HepG2 (cell line): ENCODE results near the gene GFRA1. TPM values are rescaled to one million over a fixed set of nuclear protein-coding genes. Genes with fewer than 3 reads are reported as not detected.

Source experiments
- ARNTL ChIP-seq: sonication (generic); formaldehyde crosslinking; IDR thresholded peaks from 2 replicates; pipeline ENCODE4 v1.4.0; 2020; ENCODE audit warnings: mild to moderate bottlenecking, missing genetic modification reagents
- CBX1 ChIP-seq: IDR thresholded peaks from one replicate; pipeline ENCODE4 v1.6.1; 2016; ENCODE audit warnings: antibody characterized with exemption, low read depth
- DMAP1 ChIP-seq: IDR thresholded peaks from 2 replicates; pipeline ENCODE4 v1.6.1; 2016
- EZH2 ChIP-seq: conservative IDR thresholded peaks from 2 replicates; pipeline ENCODE4 v1.6.1; 2012; ENCODE audit warnings: mild to moderate bottlenecking, low read depth, low read length, moderate library complexity
- FLYWCH1 ChIP-seq: sonication (generic); formaldehyde crosslinking; IDR thresholded peaks from 2 replicates; pipeline ENCODE4 v1.8.1; 2023; ENCODE audit warnings: mild to moderate bottlenecking, missing genetic modification reagents
- HNRNPLL ChIP-seq: fragments of 200-400 bp; formaldehyde crosslinking; IDR thresholded peaks from 2 replicates; pipeline ENCODE4 v1.6.1; 2017; ENCODE audit warnings: mild to moderate bottlenecking, low read depth, low read length; ENCODE audit not compliant: poor library complexity, severe bottlenecking
- KDM5A ChIP-seq: fragments of 200-600 bp; sonication (generic); IDR thresholded peaks from 2 replicates; pipeline ENCODE4 v1.7.0; 2018; ENCODE audit warnings: antibody characterized with exemption, mild to moderate bottlenecking, low read length, borderline replicate concordance
- NRL ChIP-seq: sonication (generic); formaldehyde crosslinking; IDR thresholded peaks from 2 replicates; pipeline ENCODE4 v1.5.0; 2020; ENCODE audit warnings: missing genetic modification reagents, mild to moderate bottlenecking, moderate library complexity, borderline replicate concordance
- RFX3 ChIP-seq: IDR thresholded peaks from 2 replicates; pipeline ENCODE4 v1.6.1; 2016; ENCODE audit warnings: missing biosample characterization, missing genetic modification reagents
- SIN3A ChIP-seq: IDR thresholded peaks from 2 replicates; pipeline ENCODE4 v1.6.1; 2011; ENCODE audit warnings: low read depth, mild to moderate bottlenecking, control low read depth, low read length, borderline replicate concordance
- SMAD1 ChIP-seq: sonication (generic); formaldehyde crosslinking; IDR thresholded peaks from 2 replicates; pipeline ENCODE4 v1.4.0; 2020; ENCODE audit warnings: missing genetic modification reagents, low read depth, mild to moderate bottlenecking, borderline replicate concordance
- SNAI1 ChIP-seq: sonication (generic); formaldehyde crosslinking; IDR thresholded peaks from 2 replicates; pipeline ENCODE4 v1.5.0; 2020; ENCODE audit warnings: mild to moderate bottlenecking, missing genetic modification reagents, borderline replicate concordance
- THAP7 ChIP-seq: sonication (generic); formaldehyde crosslinking; IDR thresholded peaks from 2 replicates; pipeline ENCODE4 v1.8.1; 2023; ENCODE audit warnings: mild to moderate bottlenecking, missing genetic modification reagents
- TRIM24 ChIP-seq: sonication (generic); formaldehyde crosslinking; IDR thresholded peaks from 2 replicates; pipeline ENCODE4 v1.8.0; 2022; ENCODE audit warnings: mild to moderate bottlenecking, missing genetic modification reagents
- ZEB1 ChIP-seq: IDR thresholded peaks from 2 replicates; pipeline ENCODE4 v1.6.1; 2012; ENCODE audit warnings: mild to moderate bottlenecking, low read depth, inconsistent platforms; ENCODE audit not compliant: insufficient replicate concordance
- ZFP62 ChIP-seq: sonication (generic); formaldehyde crosslinking; IDR thresholded peaks from 2 replicates; pipeline ENCODE4 v1.4.0; 2020; ENCODE audit warnings: missing genetic modification reagents
- ZKSCAN8 ChIP-seq: IDR thresholded peaks from 2 replicates; pipeline ENCODE4 v1.6.1; 2016; ENCODE audit warnings: borderline replicate concordance, missing genetic modification reagents, missing compliant biosample characterization
- ZNF496 ChIP-seq: sonication (generic); formaldehyde crosslinking; IDR thresholded peaks from 2 replicates; pipeline ENCODE4 v1.8.1; 2023; ENCODE audit warnings: mild to moderate bottlenecking, moderate library complexity, missing genetic modification reagents; ENCODE audit not compliant: insufficient replicate concordance
- ZNF556 ChIP-seq: sonication (generic); formaldehyde crosslinking; IDR thresholded peaks from 2 replicates; pipeline ENCODE4 v1.4.0; 2020; ENCODE audit warnings: mild to moderate bottlenecking, missing genetic modification reagents, borderline replicate concordance
- ZNF7 ChIP-seq: IDR thresholded peaks from 2 replicates; pipeline ENCODE4 v1.6.1; 2016; ENCODE audit warnings: missing biosample characterization, missing genetic modification reagents
- ZNF782 ChIP-seq: sonication (generic); formaldehyde crosslinking; IDR thresholded peaks from 2 replicates; pipeline ENCODE4 v1.4.0; 2020; ENCODE audit warnings: missing genetic modification reagents, mild to moderate bottlenecking, borderline replicate concordance
- ZNF792 ChIP-seq: IDR thresholded peaks from 2 replicates; pipeline ENCODE4 v1.6.1; 2016
- ZSCAN12 ChIP-seq: sonication (generic); formaldehyde crosslinking; IDR thresholded peaks from 2 replicates; pipeline ENCODE4 v1.9.0; 2021; ENCODE audit warnings: mild to moderate bottlenecking, missing genetic modification reagents
- polyA plus RNA-seq, 8 experiments: library from polyadenylated mRNA; depleted of rRNA in 3 of 8; stranded (reverse) in 7 of 8; unstranded in 1 of 8; fragments of >200 nt; fragmentation: Illumina TruSeq in 4 of 8; extraction: Trizol in 4 of 8; gene quantifications; 2 replicates each; pipeline versions ENCODE4 v1.2.1 to v1.2.3, GENCODE V29; 2011 to 2016; ENCODE audit warnings: low read depth in 4 of 8, missing spikeins in 1 of 8, mixed read lengths in 1 of 8; ENCODE audit not compliant: insufficient read depth in 1 of 8
- total RNA-seq, 5 experiments: library from RNA; depleted of rRNA; stranded (reverse); fragments of >200 nt; fragmentation: Illumina TruSeq; extraction: Trizol; gene quantifications; 2 replicates each; pipeline ENCODE4 v1.2.3, GENCODE V29; 2016; ENCODE audit warnings: low read depth in 1 of 5
- TF ChIP-seq, protein P1 (sequence below): sonication (generic); formaldehyde crosslinking; IDR thresholded peaks from 2 replicates; pipeline ENCODE4 v1.5.1; 2020; ENCODE audit warnings: mild to moderate bottlenecking, missing genetic modification reagents, moderate library complexity
- TF ChIP-seq, protein P2 (sequence below): sonication (generic); formaldehyde crosslinking; IDR thresholded peaks from 2 replicates; pipeline ENCODE4 v1.5.1; 2020; ENCODE audit warnings: missing genetic modification reagents, mild to moderate bottlenecking, borderline replicate concordance
- TF ChIP-seq, protein P3 (sequence below): sonication (generic); formaldehyde crosslinking; IDR thresholded peaks from 2 replicates; pipeline ENCODE4 v1.4.0; 2020; ENCODE audit warnings: low read depth, mild to moderate bottlenecking, missing genetic modification reagents

Gene GFRA1
- total and polyA plus RNA-seq, 2 of the 13 experiments (the other 11 are each of a cell fraction or from before 2014, with no cell fraction given), result not detected

GRCh38 chr10:116056445-116057293 is 216.3 kb downstream of the GFRA1 start (continued):
- peak; percentile 58; the same call in 1 of the 2 replicates for TF ChIP-seq DMAP1 (CRISPR knock-in tag)
- TF ChIP-seq RFX3 (CRISPR knock-in tag), result no peak
- no peak for TF ChIP-seq SMAD1 (CRISPR knock-in tag)
- no peak for TF ChIP-seq ZSCAN12
- 0 out of 2 replicates have a peak, but pooled peaks have one; percentile 58 for TF ChIP-seq ZNF792 (CRISPR knock-in tag)
- TF ChIP-seq ZNF556, result no peak; the same call in 1 of the 2 replicates
- no peak for TF ChIP-seq FLYWCH1 (CRISPR knock-in tag)
- no peak for TF ChIP-seq ZFP62 (CRISPR knock-in tag)
- TF ChIP-seq THAP7, result no peak
- peak; percentile 98 for TF ChIP-seq TRIM24
- peak; percentile 64 for TF ChIP-seq CBX1
- TF ChIP-seq ZEB1, result peak; percentile 74
- TF ChIP-seq ZNF782 (CRISPR knock-in tag), result no peak
- no peak for TF ChIP-seq ZNF7 (CRISPR knock-in tag)
- TF ChIP-seq SNAI1 (CRISPR knock-in tag), result no peak
- no peak for TF ChIP-seq HNRNPLL
- TF ChIP-seq KDM5A, result no peak
- TF ChIP-seq ZKSCAN8 (CRISPR knock-in tag), result peak; percentile 64; the same call in 1 of the 2 replicates
- TF ChIP-seq EZH2, result no peak
- TF ChIP-seq ZNF496 (CRISPR knock-in tag), result no peak
- 0 out of 2 replicates have a peak, but pooled peaks have one; percentile 50 for TF ChIP-seq ARNTL (CRISPR knock-in tag)
- TF ChIP-seq, protein P1, sequence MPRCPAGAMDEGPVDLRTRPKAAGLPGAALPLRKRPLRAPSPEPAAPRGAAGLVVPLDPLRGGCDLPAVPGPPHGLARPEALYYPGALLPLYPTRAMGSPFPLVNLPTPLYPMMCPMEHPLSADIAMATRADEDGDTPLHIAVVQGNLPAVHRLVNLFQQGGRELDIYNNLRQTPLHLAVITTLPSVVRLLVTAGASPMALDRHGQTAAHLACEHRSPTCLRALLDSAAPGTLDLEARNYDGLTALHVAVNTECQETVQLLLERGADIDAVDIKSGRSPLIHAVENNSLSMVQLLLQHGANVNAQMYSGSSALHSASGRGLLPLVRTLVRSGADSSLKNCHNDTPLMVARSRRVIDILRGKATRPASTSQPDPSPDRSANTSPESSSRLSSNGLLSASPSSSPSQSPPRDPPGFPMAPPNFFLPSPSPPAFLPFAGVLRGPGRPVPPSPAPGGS (CRISPR knock-in tag), result 0 out of 2 replicates have a peak, but pooled peaks have one; percentile 38
- TF ChIP-seq, protein P2, sequence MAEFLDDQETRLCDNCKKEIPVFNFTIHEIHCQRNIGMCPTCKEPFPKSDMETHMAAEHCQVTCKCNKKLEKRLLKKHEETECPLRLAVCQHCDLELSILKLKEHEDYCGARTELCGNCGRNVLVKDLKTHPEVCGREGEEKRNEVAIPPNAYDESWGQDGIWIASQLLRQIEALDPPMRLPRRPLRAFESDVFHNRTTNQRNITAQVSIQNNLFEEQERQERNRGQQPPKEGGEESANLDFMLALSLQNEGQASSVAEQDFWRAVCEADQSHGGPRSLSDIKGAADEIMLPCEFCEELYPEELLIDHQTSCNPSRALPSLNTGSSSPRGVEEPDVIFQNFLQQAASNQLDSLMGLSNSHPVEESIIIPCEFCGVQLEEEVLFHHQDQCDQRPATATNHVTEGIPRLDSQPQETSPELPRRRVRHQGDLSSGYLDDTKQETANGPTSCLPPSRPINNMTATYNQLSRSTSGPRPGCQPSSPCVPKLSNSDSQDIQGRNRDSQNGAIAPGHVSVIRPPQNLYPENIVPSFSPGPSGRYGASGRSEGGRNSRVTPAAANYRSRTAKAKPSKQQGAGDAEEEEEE (CRISPR knock-in tag), result no peak
- no peak for TF ChIP-seq SIN3A
- no peak for TF ChIP-seq NRL (CRISPR knock-in tag)
- TF ChIP-seq, protein P3, sequence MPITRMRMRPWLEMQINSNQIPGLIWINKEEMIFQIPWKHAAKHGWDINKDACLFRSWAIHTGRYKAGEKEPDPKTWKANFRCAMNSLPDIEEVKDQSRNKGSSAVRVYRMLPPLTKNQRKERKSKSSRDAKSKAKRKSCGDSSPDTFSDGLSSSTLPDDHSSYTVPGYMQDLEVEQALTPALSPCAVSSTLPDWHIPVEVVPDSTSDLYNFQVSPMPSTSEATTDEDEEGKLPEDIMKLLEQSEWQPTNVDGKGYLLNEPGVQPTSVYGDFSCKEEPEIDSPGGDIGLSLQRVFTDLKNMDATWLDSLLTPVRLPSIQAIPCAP (CRISPR knock-in tag), result no peak
